WTC11 (cell line): ENCODE measurements around the gene DPYSL3. TPM values are rescaled to one million over a fixed set of nuclear protein-coding genes. Genes with fewer than 3 reads are reported as not detected.

Source experiments
- ATAC-seq: fragments of 200-7000 bp; cut with Tn5 transposase; 2 replicates; pipeline ENCODE4 v1.10.0; 2021; ENCODE audit warnings: mild to moderate bottlenecking, moderate library complexity
- CTCF ChIA-PET: fragments of 300-600 bp; sonication (Branson Sonifier 250); formaldehyde crosslinking; loops from one replicate; lab custom pipeline; 2021; ENCODE audit warnings: antibody characterized with exemption; lab: Charles Lee
- POLR2A ChIA-PET: fragments of 350-600 bp; sonication (Branson Sonifier 250); formaldehyde crosslinking; loops from one replicate; lab custom pipeline; 2021; ENCODE audit warnings: antibody characterized with exemption; lab: Charles Lee
- DNase-seq: peaks from one replicate; pipeline ENCODE4 v3.0.0; 2021; ENCODE audit warnings: low spot score
- H3K27ac Mint-ChIP-seq: 2 replicates; pipeline ENCODE4 v1.8.0; 2021; ENCODE audit warnings: mixed read lengths
- H3K27me3 Mint-ChIP-seq: 2 replicates; pipeline ENCODE4 v1.8.0; 2021; ENCODE audit warnings: low read depth, mild to moderate bottlenecking, moderate library complexity, mixed read lengths
- H3K36me3 Mint-ChIP-seq: 2 replicates; pipeline ENCODE4 v1.8.0; 2021; ENCODE audit warnings: mixed read lengths
- H3K4me1 Mint-ChIP-seq: 2 replicates; pipeline ENCODE4 v1.8.0; 2022; ENCODE audit warnings: mixed read lengths
- H3K4me3 Mint-ChIP-seq: 2 replicates; pipeline ENCODE4 v1.8.0; 2021; ENCODE audit warnings: mild to moderate bottlenecking, moderate library complexity, mixed read lengths
- H3K9me3 Mint-ChIP-seq: 2 replicates; pipeline ENCODE4 v1.8.0; 2021; ENCODE audit warnings: mixed read lengths
- CREM ChIP-seq: sonication (generic); formaldehyde crosslinking; IDR thresholded peaks from 2 replicates; pipeline ENCODE4 v1.8.1; 2022; ENCODE audit warnings: mild to moderate bottlenecking, missing genetic modification reagents, moderate library complexity
- FOXJ3 ChIP-seq: sonication (generic); formaldehyde crosslinking; IDR thresholded peaks from 2 replicates; pipeline ENCODE4 v1.9.0; 2021; ENCODE audit warnings: missing genetic modification reagents, mild to moderate bottlenecking, borderline replicate concordance
- MYBL2 ChIP-seq: sonication (generic); formaldehyde crosslinking; IDR thresholded peaks from 2 replicates; pipeline ENCODE4 v1.8.1; 2023; ENCODE audit warnings: mild to moderate bottlenecking, moderate library complexity, missing genetic modification reagents
- RELA ChIP-seq: sonication (generic); formaldehyde crosslinking; IDR thresholded peaks from 2 replicates; pipeline ENCODE4 v1.8.1; 2022; ENCODE audit warnings: missing genetic modification reagents, mild to moderate bottlenecking, borderline replicate concordance
- ZNF121 ChIP-seq: sonication (generic); formaldehyde crosslinking; IDR thresholded peaks from 2 replicates; pipeline ENCODE4 v1.8.0; 2023; ENCODE audit warnings: missing genetic modification reagents
- ZNF138 ChIP-seq: sonication (generic); formaldehyde crosslinking; conservative IDR thresholded peaks from 2 replicates; pipeline ENCODE4 v1.8.1; 2022; ENCODE audit warnings: mild to moderate bottlenecking, moderate library complexity, missing genetic modification reagents
- total RNA-seq: library from RNA; stranded (reverse); gene quantifications from 3 replicates; pipeline ENCODE4 v1.2.3, GENCODE V29; 2021
- TF ChIP-seq, protein P1 (sequence below): sonication (generic); formaldehyde crosslinking; IDR thresholded peaks from 2 replicates; pipeline ENCODE4 v1.8.0; 2022; ENCODE audit warnings: mild to moderate bottlenecking, missing genetic modification reagents
- TF ChIP-seq, protein P2 (sequence below): fragments of 250-450 bp; sonication (Bioruptor Pico); conservative IDR thresholded peaks from 2 replicates; pipeline ENCODE4 v1.9.0; 2021; ENCODE audit warnings: mild to moderate bottlenecking
- TF ChIP-seq, protein P3 (sequence below): sonication (generic); formaldehyde crosslinking; IDR thresholded peaks from 2 replicates; pipeline ENCODE4 v1.8.1; 2023; ENCODE audit warnings: mild to moderate bottlenecking, moderate library complexity, missing genetic modification reagents
- TF ChIP-seq, protein P4 (sequence below): fragments of 250-450 bp; sonication (Bioruptor Pico); IDR thresholded peaks from 2 replicates; pipeline ENCODE4 v2.1.2; 2022; ENCODE audit warnings: mild to moderate bottlenecking, moderate library complexity
- TF ChIP-seq, protein P5 (sequence below): sonication (generic); formaldehyde crosslinking; IDR thresholded peaks from 2 replicates; pipeline ENCODE4 v1.8.1; 2023; ENCODE audit warnings: mild to moderate bottlenecking, missing genetic modification reagents
- TF ChIP-seq, protein P6 (sequence below): fragments of 200-600 bp; IDR thresholded peaks from 2 replicates; pipeline ENCODE4 v1.8.0; 2022; ENCODE audit warnings: antibody characterized with exemption
- TF ChIP-seq, protein P7 (sequence below): sonication (generic); formaldehyde crosslinking; IDR thresholded peaks from 2 replicates; pipeline ENCODE4 v1.8.0; 2022; ENCODE audit warnings: mild to moderate bottlenecking, missing genetic modification reagents
- TF ChIP-seq, protein P8 (sequence below): sonication (generic); formaldehyde crosslinking; IDR thresholded peaks from 2 replicates; pipeline ENCODE4 v1.8.0; 2022; ENCODE audit warnings: missing genetic modification reagents
- TF ChIP-seq, protein P9 (sequence below): sonication (generic); formaldehyde crosslinking; conservative IDR thresholded peaks from 2 replicates; pipeline ENCODE4 v1.8.1; 2023; ENCODE audit warnings: mild to moderate bottlenecking, low read depth, missing genetic modification reagents, moderate library complexity
- TF ChIP-seq, protein P10 (sequence below): sonication (generic); formaldehyde crosslinking; IDR thresholded peaks from 2 replicates; pipeline ENCODE4 v1.8.0; 2023; ENCODE audit warnings: missing genetic modification reagents

DPYSL3 gene
- total RNA-seq, 1 experiment from 2014 or later, result 358 TPM

DNA sequence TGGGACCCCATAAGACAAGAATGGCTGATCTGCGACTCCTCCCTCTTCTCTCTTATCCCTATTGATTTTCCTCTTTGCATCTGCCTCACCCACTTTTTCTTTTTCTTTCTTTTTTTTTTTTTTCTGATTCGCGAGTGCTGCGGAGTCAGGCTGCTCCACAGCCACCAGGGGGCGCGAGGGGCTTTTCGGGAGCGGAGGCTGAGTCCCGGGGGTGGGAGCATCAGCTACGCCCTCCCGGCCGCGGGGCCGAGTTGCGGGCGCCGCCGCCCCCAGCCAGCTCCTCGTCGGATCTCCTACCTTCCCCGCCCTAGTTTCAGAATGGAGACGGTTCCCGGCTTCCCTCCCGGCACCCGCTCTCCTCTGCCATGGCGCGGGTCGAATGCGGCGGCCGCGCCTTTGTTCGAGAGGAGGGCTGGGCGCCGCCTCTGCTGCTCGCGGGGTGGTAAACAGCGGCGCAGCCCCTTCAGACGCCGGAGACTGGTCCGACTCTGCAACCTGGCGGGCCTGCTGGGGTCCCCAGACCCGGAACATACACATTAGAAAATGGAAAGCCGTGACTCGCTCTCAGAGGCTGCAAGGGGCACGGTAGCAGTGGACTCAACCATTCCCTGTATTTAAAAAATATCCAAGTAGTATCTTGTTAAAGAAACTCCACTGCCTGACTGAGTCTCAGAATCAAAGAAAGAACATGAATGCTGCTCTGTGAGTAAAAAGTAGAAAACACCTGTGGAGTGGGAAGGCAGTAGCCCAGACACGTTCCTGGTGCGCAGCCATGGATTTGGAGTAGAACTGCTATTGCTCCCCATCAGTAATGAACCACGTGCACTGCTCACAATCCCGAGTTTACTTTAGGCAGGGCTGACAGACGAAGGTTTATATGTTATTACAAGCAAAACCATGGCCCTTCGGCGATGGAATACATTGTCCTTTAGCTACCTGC is 55.7 kb downstream of the DPYSL3 start:
- Mint-ChIP-seq H3K4me3 (peak overlapping the region; percentile 96), H3K9me3 (peaks cover 5% of the 10 kb centered on the region; the same call in 1 of the 2 replicates), H3K36me3 (peaks cover 3% of the 10 kb centered on the region; the same call in 1 of the 2 replicates), H3K27me3 (no peaks in the 10 kb centered on the region; the same call in 1 of the 2 replicates), H3K27ac (peak overlapping the region; percentile 95), H3K4me1 (peaks cover 72% of the 10 kb centered on the region)
- DNase-seq (peak; percentile 94), ATAC-seq (peak; percentile 62)
- ChIA-PET POLR2A (interaction anchor here (0.6 to 1.7 kb wide), 8 partner anchors 13 to 238 kb away, joined by 3 to 13 read pairs (median 3); partner anchors contain the start of gene DPYSL3), CTCF (interaction anchor here (0.6 to 7.7 kb wide), 29 partner anchors 9 to 127 kb away, joined by 3 to 84 read pairs (median 5); no protein-coding TSS in a partner anchor)
- TF ChIP-seq, protein P1, sequence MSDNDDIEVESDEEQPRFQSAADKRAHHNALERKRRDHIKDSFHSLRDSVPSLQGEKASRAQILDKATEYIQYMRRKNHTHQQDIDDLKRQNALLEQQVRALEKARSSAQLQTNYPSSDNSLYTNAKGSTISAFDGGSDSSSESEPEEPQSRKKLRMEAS (CRISPR knock-in tag), result peak; percentile 69
- TF ChIP-seq, protein P2, sequence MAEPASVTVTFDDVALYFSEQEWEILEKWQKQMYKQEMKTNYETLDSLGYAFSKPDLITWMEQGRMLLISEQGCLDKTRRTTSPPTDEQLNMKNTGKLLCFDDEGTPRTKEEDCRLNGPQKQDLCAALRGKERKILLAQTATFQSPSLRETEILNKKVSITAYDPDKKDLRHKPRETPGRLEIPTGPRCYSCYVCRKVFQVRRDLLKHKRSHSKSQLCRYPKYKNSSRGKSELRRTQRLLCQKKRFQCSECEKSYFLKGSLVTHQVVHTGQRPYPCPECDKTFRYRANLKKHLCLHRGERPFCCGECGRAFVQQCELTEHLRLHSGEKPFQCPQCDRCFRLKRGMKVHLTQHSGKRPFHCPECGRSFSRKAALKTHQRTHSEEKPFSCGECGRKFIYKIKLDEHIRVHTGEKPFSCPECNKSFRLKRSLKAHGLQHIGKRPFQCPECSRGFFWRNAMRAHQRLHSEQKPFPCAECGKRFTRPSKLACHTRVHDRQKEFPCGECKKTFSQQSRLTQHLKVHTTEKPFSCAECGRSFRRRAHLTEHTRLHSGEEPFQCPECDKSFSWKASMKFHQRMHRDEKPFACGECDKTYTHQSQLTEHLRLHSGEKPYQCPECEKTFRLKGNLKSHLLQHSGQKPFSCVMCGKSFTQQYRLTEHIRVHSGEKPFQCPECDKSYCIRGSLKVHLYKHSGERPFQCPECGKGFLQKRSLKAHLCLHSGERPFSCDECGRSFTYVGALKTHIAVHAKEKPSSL (CRISPR knock-in tag), result no peak
- TF ChIP-seq, protein P3, sequence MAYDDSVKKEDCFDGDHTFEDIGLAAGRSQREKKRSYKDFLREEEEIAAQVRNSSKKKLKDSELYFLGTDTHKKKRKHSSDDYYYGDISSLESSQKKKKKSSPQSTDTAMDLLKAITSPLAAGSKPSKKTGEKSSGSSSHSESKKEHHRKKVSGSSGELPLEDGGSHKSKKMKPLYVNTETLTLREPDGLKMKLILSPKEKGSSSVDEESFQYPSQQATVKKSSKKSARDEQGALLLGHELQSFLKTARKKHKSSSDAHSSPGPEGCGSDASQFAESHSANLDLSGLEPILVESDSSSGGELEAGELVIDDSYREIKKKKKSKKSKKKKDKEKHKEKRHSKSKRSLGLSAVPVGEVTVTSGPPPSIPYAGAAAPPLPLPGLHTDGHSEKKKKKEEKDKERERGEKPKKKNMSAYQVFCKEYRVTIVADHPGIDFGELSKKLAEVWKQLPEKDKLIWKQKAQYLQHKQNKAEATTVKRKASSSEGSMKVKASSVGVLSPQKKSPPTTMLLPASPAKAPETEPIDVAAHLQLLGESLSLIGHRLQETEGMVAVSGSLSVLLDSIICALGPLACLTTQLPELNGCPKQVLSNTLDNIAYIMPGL, result no peak; the same call in 1 of the 2 replicates
- TF ChIP-seq, protein P4, sequence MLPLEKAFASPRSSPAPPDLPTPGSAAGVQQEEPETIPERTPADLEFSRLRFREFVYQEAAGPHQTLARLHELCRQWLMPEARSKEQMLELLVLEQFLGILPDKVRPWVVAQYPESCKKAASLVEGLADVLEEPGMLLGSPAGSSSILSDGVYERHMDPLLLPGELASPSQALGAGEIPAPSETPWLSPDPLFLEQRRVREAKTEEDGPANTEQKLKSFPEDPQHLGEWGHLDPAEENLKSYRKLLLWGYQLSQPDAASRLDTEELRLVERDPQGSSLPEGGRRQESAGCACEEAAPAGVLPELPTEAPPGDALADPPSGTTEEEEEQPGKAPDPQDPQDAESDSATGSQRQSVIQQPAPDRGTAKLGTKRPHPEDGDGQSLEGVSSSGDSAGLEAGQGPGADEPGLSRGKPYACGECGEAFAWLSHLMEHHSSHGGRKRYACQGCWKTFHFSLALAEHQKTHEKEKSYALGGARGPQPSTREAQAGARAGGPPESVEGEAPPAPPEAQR (CRISPR knock-in tag), result no peak
- TF ChIP-seq, protein P5, sequence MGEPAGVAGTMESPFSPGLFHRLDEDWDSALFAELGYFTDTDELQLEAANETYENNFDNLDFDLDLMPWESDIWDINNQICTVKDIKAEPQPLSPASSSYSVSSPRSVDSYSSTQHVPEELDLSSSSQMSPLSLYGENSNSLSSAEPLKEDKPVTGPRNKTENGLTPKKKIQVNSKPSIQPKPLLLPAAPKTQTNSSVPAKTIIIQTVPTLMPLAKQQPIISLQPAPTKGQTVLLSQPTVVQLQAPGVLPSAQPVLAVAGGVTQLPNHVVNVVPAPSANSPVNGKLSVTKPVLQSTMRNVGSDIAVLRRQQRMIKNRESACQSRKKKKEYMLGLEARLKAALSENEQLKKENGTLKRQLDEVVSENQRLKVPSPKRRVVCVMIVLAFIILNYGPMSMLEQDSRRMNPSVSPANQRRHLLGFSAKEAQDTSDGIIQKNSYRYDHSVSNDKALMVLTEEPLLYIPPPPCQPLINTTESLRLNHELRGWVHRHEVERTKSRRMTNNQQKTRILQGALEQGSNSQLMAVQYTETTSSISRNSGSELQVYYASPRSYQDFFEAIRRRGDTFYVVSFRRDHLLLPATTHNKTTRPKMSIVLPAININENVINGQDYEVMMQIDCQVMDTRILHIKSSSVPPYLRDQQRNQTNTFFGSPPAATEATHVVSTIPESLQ, result no peak
- TF ChIP-seq, protein P6, sequence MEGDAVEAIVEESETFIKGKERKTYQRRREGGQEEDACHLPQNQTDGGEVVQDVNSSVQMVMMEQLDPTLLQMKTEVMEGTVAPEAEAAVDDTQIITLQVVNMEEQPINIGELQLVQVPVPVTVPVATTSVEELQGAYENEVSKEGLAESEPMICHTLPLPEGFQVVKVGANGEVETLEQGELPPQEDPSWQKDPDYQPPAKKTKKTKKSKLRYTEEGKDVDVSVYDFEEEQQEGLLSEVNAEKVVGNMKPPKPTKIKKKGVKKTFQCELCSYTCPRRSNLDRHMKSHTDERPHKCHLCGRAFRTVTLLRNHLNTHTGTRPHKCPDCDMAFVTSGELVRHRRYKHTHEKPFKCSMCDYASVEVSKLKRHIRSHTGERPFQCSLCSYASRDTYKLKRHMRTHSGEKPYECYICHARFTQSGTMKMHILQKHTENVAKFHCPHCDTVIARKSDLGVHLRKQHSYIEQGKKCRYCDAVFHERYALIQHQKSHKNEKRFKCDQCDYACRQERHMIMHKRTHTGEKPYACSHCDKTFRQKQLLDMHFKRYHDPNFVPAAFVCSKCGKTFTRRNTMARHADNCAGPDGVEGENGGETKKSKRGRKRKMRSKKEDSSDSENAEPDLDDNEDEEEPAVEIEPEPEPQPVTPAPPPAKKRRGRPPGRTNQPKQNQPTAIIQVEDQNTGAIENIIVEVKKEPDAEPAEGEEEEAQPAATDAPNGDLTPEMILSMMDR, result peak; percentile 92
- TF ChIP-seq, protein P7, sequence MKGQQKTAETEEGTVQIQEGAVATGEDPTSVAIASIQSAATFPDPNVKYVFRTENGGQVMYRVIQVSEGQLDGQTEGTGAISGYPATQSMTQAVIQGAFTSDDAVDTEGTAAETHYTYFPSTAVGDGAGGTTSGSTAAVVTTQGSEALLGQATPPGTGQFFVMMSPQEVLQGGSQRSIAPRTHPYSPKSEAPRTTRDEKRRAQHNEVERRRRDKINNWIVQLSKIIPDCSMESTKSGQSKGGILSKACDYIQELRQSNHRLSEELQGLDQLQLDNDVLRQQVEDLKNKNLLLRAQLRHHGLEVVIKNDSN (CRISPR knock-in tag), result no peak
- no peak for TF ChIP-seq RELA
- TF ChIP-seq, protein P8, sequence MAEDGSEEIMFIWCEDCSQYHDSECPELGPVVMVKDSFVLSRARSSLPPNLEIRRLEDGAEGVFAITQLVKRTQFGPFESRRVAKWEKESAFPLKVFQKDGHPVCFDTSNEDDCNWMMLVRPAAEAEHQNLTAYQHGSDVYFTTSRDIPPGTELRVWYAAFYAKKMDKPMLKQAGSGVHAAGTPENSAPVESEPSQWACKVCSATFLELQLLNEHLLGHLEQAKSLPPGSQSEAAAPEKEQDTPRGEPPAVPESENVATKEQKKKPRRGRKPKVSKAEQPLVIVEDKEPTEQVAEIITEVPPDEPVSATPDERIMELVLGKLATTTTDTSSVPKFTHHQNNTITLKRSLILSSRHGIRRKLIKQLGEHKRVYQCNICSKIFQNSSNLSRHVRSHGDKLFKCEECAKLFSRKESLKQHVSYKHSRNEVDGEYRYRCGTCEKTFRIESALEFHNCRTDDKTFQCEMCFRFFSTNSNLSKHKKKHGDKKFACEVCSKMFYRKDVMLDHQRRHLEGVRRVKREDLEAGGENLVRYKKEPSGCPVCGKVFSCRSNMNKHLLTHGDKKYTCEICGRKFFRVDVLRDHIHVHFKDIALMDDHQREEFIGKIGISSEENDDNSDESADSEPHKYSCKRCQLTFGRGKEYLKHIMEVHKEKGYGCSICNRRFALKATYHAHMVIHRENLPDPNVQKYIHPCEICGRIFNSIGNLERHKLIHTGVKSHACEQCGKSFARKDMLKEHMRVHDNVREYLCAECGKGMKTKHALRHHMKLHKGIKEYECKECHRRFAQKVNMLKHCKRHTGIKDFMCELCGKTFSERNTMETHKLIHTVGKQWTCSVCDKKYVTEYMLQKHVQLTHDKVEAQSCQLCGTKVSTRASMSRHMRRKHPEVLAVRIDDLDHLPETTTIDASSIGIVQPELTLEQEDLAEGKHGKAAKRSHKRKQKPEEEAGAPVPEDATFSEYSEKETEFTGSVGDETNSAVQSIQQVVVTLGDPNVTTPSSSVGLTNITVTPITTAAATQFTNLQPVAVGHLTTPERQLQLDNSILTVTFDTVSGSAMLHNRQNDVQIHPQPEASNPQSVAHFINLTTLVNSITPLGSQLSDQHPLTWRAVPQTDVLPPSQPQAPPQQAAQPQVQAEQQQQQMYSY (CRISPR knock-in tag), result no peak
- TF ChIP-seq ZNF121 (CRISPR knock-in tag), result no peak
- no peak for TF ChIP-seq FOXJ3 (CRISPR knock-in tag)
- TF ChIP-seq CREM (CRISPR knock-in tag), result 0 out of 2 replicates have a peak, but pooled peaks have one; percentile 83
- no peak for TF ChIP-seq ZNF138
- TF ChIP-seq, protein P9, sequence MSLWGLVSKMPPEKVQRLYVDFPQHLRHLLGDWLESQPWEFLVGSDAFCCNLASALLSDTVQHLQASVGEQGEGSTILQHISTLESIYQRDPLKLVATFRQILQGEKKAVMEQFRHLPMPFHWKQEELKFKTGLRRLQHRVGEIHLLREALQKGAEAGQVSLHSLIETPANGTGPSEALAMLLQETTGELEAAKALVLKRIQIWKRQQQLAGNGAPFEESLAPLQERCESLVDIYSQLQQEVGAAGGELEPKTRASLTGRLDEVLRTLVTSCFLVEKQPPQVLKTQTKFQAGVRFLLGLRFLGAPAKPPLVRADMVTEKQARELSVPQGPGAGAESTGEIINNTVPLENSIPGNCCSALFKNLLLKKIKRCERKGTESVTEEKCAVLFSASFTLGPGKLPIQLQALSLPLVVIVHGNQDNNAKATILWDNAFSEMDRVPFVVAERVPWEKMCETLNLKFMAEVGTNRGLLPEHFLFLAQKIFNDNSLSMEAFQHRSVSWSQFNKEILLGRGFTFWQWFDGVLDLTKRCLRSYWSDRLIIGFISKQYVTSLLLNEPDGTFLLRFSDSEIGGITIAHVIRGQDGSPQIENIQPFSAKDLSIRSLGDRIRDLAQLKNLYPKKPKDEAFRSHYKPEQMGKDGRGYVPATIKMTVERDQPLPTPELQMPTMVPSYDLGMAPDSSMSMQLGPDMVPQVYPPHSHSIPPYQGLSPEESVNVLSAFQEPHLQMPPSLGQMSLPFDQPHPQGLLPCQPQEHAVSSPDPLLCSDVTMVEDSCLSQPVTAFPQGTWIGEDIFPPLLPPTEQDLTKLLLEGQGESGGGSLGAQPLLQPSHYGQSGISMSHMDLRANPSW (CRISPR knock-in tag), result 0 out of 2 replicates have a peak, but pooled peaks have one; percentile 39
- TF ChIP-seq MYBL2, result no peak
- TF ChIP-seq, protein P10, sequence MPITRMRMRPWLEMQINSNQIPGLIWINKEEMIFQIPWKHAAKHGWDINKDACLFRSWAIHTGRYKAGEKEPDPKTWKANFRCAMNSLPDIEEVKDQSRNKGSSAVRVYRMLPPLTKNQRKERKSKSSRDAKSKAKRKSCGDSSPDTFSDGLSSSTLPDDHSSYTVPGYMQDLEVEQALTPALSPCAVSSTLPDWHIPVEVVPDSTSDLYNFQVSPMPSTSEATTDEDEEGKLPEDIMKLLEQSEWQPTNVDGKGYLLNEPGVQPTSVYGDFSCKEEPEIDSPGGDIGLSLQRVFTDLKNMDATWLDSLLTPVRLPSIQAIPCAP (CRISPR knock-in tag), result no peak
